ENCODE measurements around the gene NELL1. TPM values are rescaled to one million over a fixed set of nuclear protein-coding genes. Genes with fewer than 3 reads are reported as not detected.

NELL1 gene
- total RNA-seq, 1 donor from 2014 or later, result not detected

- CTCF ChIA-PET, result no interaction called here
- POLR2A ChIA-PET, result no interaction called here
- no peaks in the 10 kb centered on the region for H3K27me3 Mint-ChIP-seq
- no peaks in the 10 kb centered on the region for H3K36me3 Mint-ChIP-seq (ENCODE audit: low read depth)
- DNase-seq, result no peak
- TF ChIP-seq CTCF (IDR thresholded peaks at IDR 0.05), result no peak
- H3K9me3 Mint-ChIP-seq, result peaks cover 5% of the 10 kb centered on the region
- no peak for ATAC-seq (ENCODE audit: low read depth)
- intact Hi-C loops (cut with micrococcal nuclease), result no loop called here
- H3K27ac Mint-ChIP-seq, result no peak overlapping the region
- H3K4me1 Mint-ChIP-seq, result no peaks in the 10 kb centered on the region
- no peak overlapping the region for H3K4me3 Mint-ChIP-seq
Measured at GRCh38 chr11:21088930-21089329, 419.5 kb downstream of the NELL1 start.

GRCh38 chr11:21104641-21105040, 435.3 kb downstream of the NELL1 start:
- ChIA-PET CTCF (no interaction called here), POLR2A (no interaction called here)
- Mint-ChIP-seq H3K36me3 (ENCODE audit: low read depth) (no peaks in the 10 kb centered on the region), H3K9me3 (peaks cover 6% of the 10 kb centered on the region), H3K27ac (no peak overlapping the region), H3K27me3 (no peaks in the 10 kb centered on the region), H3K4me1 (no peaks in the 10 kb centered on the region), H3K4me3 (no peak overlapping the region)
- TF ChIP-seq CTCF (IDR thresholded peaks at IDR 0.05), result no peak
- intact Hi-C loops (cut with micrococcal nuclease), result no loop called here
- DNase-seq, result no peak
- no peak for ATAC-seq (ENCODE audit: low read depth)

GRCh38 chr11:21105196-21105917, 436.0 kb downstream of the NELL1 start:
- no peak for DNase-seq
- no peak overlapping the region for H3K4me3 Mint-ChIP-seq
- H3K9me3 Mint-ChIP-seq, result peaks cover 8% of the 10 kb centered on the region
- no peaks in the 10 kb centered on the region for H3K36me3 Mint-ChIP-seq (ENCODE audit: low read depth)
- intact Hi-C loops (cut with micrococcal nuclease), result no loop called here
- H3K27me3 Mint-ChIP-seq, result no peaks in the 10 kb centered on the region
- no peaks in the 10 kb centered on the region for H3K4me1 Mint-ChIP-seq
- CTCF ChIA-PET, result no interaction called here
- no peak for TF ChIP-seq CTCF (IDR thresholded peaks at IDR 0.05)
- H3K27ac Mint-ChIP-seq, result no peak overlapping the region
- POLR2A ChIA-PET, result no interaction called here
- ATAC-seq (ENCODE audit: low read depth), result no peak

GRCh38 chr11:21109341-21109740, 440.0 kb downstream of the NELL1 start:
- H3K27ac Mint-ChIP-seq, result no peak overlapping the region
- H3K36me3 Mint-ChIP-seq (ENCODE audit: low read depth), result no peaks in the 10 kb centered on the region
- no peaks in the 10 kb centered on the region for H3K27me3 Mint-ChIP-seq
- intact Hi-C loops (cut with micrococcal nuclease), result no loop called here
- H3K9me3 Mint-ChIP-seq, result peaks cover 9% of the 10 kb centered on the region
- CTCF ChIA-PET, result no interaction called here
- POLR2A ChIA-PET, result no interaction called here
- no peak overlapping the region for H3K4me3 Mint-ChIP-seq
- H3K4me1 Mint-ChIP-seq, result no peaks in the 10 kb centered on the region
- DNase-seq (no peak), ATAC-seq (ENCODE audit: low read depth) (no peak)
- no peak for TF ChIP-seq CTCF (IDR thresholded peaks at IDR 0.05)

- no peak for TF ChIP-seq CTCF (IDR thresholded peaks at IDR 0.05)
- ATAC-seq (ENCODE audit: low read depth) (no peak), DNase-seq (no peak)
- Mint-ChIP-seq H3K36me3 (ENCODE audit: low read depth) (no peaks in the 10 kb centered on the region), H3K4me3 (no peak overlapping the region), H3K27ac (no peak overlapping the region), H3K27me3 (no peaks in the 10 kb centered on the region), H3K9me3 (peaks cover 5% of the 10 kb centered on the region), H3K4me1 (no peaks in the 10 kb centered on the region)
- intact Hi-C loops (cut with micrococcal nuclease), result no loop called here
- CTCF ChIA-PET, result no interaction called here
- POLR2A ChIA-PET, result no interaction called here
Measured at GRCh38 chr11:21110415-21110814, 441.0 kb downstream of the NELL1 start.
